Muscle of back (tissue), 11 donors: ENCODE data around the gene CDC16. TPM values are rescaled to one million over a fixed set of nuclear protein-coding genes. Genes with fewer than 3 reads are reported as not detected.

Source experiments
- DNase-seq, 3 donors: peaks; one replicate each; pipeline versions ENCODE4 v3.0.0 to v3.0.0-alpha.2; 2013
- polyA plus RNA-seq, 10 donors: library from polyadenylated mRNA; unstranded; fragments of 120-200 nt; gene quantifications; one replicate each; pipeline ENCODE4 v1.2.1, GENCODE V29; 2013; ENCODE audit not compliant: insufficient read length in 10 of 10

CDC16 gene
- polyA plus RNA-seq, 10 donors, result 59.8 to 101 (median 75.5) TPM

GRCh38 chr13:114296902-114297301 lies 62.2 kb downstream of the CDC16 start:
- no peak for DNase-seq

- no peak for DNase-seq
These were observed 64.2 kb downstream of the CDC16 start for GRCh38 chr13:114298866-114299265.

GRCh38 chr13:114299604-114300305 lies 65.1 kb downstream of the CDC16 start:
- DNase-seq, result no peak

DNA sequence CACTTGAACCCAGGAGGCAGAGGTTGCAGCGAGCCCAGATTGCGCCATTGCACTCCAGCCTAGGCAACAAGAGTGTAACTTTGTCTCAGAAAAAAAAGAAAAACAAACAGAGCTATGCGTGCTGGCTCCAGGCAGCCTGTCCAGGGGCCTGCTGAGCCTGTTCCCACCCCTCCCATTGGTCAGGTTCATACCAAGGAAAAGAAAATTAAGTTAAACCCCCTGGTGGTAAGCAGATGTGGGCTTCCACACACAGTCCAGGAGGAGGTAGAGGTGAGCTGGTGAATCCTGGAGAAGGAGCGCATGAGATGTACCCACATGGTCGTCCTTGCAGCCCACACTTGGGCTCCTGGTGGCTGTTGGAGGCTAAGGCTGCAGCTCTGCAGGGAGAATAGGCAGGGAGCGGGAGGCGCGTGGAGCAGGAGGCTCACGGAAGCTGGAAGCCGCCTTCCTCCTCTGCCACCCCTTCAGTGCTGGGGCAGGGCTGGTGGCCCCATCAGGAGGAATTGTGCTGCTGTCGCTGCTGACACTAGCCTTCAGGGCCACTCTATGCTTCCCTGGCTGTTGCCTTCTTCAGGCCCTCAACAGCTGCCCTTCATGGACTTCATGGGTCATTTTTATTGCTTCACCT lies 69.1 kb downstream of the CDC16 start:
- no peak for DNase-seq

DNA sequence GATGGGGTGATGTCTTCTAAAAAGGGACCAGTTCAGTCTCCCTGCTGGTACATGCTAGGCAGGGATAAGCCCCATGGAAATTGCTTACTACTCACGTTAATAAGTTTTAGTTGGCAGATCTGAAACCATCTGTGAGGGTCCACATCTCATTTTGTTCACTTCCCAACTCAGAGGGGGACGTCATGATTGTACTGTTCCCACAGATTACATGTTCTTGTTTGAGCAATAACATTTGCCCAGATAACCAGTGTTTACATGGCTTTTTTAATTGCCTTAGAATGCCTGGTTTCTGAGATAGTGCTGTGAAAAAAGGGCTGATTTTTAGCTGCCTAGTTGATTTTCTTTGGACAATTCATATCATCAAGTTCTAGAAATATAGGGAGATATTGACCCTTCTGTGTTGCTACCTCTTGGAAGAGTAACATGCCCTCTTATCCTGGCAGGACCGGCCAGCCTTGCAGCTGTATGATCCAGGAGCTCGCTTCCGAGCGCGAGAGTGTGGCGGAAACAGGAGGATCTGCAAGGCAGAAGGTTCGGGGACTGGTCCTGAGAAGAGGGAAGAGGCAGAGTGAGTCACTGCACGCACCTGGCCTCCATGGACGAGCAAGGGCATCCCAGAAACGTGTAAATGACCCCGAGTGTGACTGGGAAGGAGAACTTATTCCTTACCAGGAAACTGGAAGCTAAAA lies 69.8 kb downstream of the CDC16 start:
- no peak for DNase-seq

DNA sequence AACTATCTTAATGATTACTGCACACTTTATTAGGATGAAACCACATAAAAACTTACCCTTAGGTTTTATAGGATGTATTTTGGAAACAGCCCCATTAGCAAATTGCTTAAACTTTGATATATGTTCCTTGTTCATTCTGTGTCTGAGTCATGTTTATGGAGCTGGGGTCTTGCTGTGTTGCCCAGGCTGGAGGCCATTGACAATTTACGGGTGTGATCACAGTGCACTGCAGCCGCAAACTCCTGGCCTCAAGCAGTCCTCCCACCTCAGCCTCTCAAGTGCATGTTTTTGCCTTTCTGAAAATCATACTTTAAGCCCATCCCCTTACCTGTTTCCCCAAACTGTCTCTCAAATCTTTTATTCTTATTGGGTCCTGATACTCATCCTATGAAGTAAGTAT lies 74.4 kb downstream of the CDC16 start:
- no peak for DNase-seq

- DNase-seq, result no peak
These were observed 75.2 kb downstream of the CDC16 start for GRCh38 chr13:114309806-114310410.

- no peak for DNase-seq
These were observed 76.3 kb downstream of the CDC16 start for GRCh38 chr13:114310956-114311355.

GRCh38 chr13:114311387-114311786 lies 76.7 kb downstream of the CDC16 start:
- DNase-seq, result no peak

DNA sequence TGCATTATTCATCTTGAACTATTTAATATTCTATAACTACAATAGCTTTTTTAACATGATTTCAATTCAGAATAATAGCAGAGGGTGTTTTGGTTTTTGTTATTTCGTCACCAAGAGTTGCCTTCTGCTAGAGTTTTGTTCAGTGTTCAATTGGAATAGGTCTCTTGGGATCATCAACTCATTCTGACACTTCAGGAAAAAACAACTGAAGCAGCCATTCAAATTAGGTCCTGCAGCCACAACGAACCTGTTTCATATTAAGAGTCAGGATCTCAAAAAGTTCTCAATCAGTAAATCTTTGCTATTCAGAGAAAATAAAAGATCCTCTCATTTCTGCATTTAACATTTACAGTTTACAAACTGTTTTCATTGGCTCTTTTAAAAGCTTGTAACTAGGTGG lies 77.2 kb downstream of the CDC16 start:
- DNase-seq, result no peak

GRCh38 chr13:114313061-114313860 lies 78.6 kb downstream of the CDC16 start:
- no peak for DNase-seq

DNA sequence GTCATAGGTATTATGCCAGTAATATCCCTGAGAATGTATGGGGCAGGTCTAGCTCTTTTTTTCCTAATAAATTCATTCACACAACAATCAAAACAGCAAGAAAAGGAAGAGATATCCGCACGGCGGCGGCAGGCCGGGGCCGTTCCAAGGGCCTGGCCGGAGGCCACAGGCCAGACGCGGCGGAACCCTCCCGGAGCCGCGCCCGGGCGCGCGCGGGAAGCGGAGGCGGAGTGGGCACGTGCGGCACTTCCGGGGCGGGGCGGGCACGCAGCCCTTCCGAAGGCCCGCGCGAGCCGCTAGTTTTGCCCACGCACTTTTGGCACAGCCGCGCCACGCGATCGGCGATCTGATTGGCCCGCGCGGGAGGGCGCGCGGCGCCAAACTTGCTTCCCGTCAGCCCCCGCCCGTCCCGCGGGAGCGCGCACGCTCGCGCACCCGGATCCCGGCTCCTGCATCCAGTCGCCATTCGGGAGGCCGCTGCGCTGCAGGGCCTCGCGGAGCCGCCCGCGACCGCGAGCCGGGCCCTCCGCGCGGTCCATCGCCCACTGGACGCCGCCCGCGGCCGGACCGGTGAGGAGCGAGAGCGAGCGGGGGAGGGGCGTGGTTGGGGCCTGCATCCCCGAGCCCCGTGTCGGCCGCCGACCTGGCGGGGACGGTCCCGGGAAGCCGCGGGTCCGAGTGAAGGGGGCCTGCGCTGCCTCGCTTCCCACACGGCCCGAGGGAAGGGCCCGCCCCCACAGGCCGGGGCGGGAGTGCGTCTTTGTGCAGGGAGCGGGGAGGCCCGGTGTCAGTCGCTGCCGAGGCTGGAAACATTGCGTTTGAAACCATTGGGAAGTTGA lies 79.6 kb downstream of the CDC16 start, which contains the start of gene CHAMP1:
TSS of gene CHAMP1 (plus strand) at position 430 of the 839 bp plus-strand sequence. CDS start 9,340 bp downstream, outside the sequence.
- DNase-seq, result peak; percentile 95 to 98 (median 98)

- peak in 1 of 3 donors; percentile 26 for DNase-seq
These were observed 80.5 kb downstream of the CDC16 start for GRCh38 chr13:114315074-114315785.

DNA sequence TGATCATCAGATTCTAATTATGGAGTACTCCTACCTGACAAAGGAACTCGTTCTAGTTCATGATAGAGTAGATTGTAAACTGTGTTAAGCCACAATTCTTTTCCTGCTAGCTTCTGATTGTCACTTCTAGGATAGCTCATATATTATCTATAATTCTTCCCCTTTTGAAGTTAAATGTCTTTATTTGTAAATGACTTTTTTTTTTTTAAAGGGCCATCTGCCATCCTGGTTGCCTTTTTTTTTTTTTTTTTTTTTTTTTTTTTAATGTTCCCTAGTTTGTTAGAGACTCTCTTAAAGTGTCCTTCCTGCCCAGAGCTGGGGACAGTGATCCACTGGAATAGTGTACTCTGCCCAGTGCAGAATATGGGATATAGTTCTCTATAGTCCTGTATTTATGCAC lies 83.9 kb downstream of the CDC16 start:
- no peak for DNase-seq

DNA sequence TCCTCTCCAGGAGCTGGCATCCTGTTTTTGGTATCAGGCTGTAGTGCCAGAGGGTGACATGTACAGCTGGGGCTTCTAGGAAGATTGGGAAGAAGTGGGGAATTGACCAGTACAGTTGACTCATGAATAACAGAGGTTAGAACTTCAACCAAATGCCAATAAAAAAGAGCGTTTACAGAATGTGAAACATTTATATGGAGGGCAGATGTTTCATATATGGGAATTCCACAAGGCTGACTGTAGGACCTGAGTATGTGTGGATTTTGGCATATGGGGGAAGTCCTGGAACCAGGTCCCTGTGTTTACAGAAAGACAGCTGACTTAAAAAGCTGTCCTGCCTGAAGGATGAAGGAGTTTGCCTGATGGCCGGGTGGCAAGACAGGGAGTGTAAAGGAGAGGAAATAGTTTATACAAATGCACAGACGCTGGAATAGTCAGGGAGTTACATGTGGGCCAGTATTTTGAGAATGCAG lies 84.8 kb downstream of the CDC16 start:
- peak in 1 of 3 donors; percentile 69 for DNase-seq

- no peak for DNase-seq
These were observed 85.4 kb downstream of the CDC16 start for GRCh38 chr13:114320065-114320464.

- no peak for DNase-seq
These were observed 86.6 kb downstream of the CDC16 start for GRCh38 chr13:114321256-114321655.
